SKM-1 (cell line): ENCODE results near the gene EPN2.
A peak's percentile ranks its signal among the peaks of the same experiment; 100 is the strongest.

Experiments
- DNase-seq: peaks from one replicate; lab custom pipeline; 2025; ENCODE audit not compliant: unreplicated experiment; lab: John Stamatoyannopoulos, UW

The EPN2 gene

DNA sequence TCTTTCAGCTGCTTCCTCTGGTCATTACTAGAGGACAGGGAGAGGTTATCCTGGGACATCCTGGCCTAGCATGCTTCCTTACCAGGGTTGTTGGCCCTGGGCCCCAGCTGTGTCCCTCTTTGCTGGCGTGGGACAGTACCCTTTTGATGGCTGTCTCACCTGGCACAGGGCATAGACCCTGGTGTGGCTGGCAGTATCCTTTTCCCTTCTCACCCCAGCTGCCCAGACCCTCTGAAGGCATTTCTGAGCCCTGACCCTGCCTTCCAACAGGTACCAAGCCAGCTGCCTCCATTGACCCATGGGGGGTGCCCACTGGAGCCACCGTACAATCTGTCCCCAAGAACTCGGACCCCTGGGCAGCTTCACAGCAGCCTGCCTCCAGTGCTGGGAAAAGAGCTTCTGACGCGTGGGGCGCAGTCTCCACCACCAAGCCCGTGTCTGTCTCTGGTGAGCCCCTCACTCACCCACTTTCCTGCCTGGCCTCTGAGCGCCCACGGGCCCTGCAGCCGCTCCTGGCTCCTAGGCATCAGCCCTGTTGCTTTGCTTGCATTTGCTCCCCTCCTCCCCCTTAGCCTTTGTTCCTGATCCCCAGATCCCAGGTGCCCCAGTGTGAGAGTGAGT, 91.4 kb downstream of the EPN2 start:
- DNase-seq, result no peak

- no peak for DNase-seq
Observed at GRCh38 chr17:19329136-19329535, 92.0 kb downstream of the EPN2 start.

- no peak for DNase-seq
Observed at GRCh38 chr17:19329839-19330238, 92.7 kb downstream of the EPN2 start.

GRCh38 chr17:19330271-19330670, 93.1 kb downstream of the EPN2 start:
- DNase-seq, result no peak

GRCh38 chr17:19331134-19331533, 94.0 kb downstream of the EPN2 start:
- DNase-seq, result no peak

DNA sequence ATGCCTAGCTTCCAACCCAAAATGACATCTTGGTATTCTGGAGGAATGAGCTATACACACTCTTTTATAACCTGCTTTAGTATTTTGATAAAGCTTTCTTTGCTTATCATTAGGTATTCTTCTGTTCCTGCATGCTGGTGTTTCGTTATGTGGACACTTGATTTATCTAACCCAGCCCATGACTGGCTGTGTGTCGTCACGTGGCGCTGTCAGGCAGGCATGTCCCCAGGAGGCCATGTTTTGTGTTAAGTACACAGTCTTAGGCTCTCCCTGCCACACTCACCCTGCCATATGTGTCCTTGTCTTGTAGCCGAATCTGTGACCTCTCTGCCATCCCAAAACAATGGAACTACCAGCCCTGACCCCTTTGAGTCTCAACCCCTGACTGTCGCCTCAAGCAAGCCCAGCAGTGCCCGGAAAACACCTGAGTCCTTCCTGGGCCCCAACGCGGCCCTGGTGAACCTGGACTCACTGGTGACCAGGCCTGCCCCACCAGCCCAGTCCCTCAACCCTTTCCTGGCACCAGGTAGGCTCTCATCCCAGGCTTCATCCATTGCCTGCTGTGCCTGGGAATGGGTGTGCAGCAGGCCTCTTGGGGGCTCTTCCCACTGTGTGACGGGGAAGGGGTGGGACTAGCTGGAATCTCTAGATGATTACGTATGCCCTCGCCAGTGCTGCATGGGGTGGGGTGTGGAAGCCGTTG, 94.5 kb downstream of the EPN2 start:
- no peak for DNase-seq

DNA sequence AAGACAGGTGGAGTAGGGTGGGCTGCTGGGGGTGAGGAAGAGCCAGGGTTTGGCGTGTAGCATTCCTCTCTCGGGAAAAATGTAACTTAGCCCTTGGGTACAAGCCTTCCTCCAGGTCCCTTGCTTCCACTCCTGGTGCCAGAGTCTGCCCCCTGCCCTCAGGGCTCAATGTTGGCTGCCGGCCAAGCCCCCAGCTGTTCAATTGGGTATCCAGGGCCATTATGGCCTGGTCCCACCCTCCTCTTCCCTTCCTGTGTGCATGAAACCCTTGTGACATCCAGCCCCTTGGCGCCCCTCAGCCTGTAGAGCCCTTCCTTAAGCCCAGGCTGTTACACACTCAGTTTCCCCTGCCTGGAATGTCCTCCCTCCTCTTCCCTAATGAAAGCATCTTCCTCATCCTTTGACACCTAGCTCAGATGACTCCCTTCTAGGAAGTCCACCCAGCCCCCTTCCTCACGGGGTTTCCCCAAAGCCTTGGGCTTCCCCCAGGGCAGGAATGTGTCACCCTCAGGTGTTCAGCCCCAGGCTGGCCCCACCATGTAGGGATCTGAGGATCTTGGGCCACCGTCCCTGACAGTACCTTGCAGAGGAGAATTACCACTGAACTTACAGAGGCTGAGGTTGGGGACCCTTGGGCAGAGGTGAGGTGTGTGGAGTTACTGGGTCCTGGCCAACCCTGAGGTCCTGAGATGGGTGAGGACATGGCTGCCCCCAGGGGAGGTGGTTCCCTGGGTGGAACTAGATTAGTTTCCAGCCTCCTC, 95.4 kb downstream of the EPN2 start:
- no peak for DNase-seq

DNA sequence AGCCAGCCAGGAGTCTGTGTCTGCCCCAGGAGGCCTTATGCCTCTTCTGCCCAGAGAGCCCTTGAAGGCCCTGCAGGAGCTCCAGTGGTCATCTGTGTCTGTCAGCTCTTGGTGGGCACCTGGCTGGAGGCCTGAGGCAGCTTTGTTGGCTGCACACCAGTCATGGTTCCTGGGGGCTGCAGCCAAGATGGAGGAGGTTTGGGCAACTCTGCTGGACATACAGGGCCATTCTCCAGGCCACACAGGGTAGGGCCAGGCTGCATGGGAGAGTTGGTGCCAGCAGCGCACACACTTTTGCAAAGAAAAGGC, 95.9 kb downstream of the EPN2 start:
- no peak for DNase-seq

DNA sequence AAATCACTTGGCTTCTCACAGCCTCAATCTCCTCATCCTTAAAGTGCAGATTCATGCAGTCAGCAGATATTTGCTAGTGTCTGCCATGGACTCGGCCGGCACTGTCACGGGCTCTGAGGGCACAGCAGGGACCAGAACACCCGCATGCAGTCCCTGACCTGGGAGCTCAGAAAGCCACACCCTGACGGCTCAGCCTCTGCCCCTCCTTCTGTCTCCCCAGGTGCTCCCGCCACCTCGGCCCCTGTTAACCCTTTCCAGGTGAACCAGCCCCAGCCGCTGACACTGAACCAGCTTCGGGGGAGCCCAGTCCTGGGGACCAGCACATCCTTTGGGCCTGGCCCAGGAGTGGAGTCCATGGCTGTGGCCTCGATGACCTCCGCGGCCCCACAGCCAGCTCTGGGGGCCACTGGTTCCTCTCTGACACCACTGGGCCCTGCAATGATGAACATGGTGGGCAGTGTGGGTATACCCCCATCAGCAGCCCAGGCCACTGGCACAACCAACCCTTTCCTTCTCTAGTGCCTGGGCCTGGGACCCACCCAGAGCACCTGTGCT, 96.6 kb downstream of the EPN2 start:
- DNase-seq, result no peak

DNA sequence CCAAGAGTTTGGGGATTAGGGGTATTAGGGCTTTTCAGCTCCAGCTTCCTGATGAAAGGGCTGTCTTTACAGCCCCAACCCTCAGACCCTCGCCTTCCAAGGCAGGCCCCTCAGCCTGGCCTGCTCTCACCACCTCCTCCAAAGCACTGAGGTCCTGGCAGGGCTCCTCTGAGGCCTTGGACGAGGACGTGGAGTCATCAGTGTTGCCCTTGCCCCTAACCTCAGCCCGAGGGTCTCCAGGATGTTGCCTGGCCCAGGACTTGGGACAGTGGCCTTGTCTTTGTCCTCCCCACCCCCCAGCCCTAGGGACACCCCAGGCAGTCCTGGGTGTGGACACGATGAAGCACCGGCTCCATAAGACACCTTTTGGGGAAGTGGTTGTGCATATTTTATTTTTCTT, 97.2 kb downstream of the EPN2 start:
- no peak for DNase-seq

- DNase-seq, result no peak
Observed at GRCh38 chr17:19335951-19336631, 98.9 kb downstream of the EPN2 start.

- DNase-seq, result no peak
Observed at GRCh38 chr17:19336938-19337711, 100.0 kb downstream of the EPN2 start.

- no peak for DNase-seq
Observed at GRCh38 chr17:19337712-19338023, 100.5 kb downstream of the EPN2 start.

DNA sequence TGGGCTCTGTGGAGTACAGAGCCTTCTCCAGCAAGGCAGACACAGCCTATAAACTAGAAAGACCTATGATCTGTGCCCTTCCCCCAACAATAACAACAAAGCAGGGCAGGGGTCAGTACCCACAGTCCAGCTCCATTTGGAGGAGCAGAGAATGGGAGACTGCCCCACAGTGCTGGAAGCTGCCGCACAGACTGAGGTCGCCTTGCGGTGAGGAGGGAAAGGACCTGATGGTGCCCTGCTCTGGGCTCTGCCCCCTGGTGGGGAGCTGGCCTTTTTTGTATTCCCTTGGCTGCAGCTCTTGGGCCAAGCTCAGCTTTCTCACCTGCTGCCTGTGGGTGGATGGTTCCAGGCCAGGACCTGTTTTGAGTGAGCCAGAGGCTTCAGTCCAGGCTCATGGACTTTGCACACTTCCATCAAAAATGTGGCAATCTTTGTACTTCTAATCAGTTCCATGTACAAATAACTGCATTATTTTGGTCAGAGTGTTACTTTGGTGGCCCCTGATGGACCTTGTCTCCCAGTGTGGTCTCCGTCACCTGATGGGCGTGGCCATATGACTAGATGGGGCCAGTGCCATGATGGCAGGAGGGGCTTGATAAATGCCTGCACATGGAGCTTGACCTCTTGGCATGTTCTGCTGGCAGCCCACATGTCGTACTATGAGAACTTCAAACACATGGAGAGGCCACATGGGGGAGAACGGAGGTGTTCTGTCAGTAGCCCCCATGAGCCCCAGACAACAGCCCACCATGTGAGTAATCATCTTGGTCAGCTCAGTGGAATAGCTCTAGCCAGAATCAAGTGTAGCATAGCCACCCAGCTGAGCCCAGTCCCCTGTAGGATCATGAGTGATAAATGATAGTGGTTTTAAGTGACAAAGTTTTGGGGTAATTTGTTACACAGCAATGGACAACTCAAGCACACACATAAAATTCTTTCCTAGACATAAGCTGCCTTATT, 101.1 kb downstream of the EPN2 start:
- DNase-seq, result peak; percentile 38

DNA sequence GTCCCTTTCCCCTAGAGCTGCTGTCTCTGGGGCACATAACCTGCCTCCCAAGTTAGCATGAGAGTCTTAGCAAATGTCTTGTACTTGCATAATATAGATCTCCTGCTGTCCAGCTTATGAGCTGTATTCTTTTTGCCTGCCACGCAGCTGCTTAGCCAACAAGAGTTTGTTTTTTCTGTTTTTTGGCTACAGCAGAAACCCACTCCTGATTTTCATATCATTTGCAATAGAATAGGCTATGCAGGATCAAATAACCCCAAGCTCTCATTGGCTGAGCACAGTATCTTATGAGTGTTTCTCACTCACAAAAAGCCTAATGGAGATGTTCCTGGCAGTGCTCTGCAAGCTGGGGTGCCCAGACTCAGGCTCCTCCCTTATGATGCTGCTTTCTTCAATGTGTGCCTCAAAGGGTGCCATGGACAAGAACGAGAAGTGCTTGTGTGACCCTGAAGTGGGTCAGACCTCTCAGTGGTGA, 102.2 kb downstream of the EPN2 start:
- DNase-seq, result no peak

- no peak for DNase-seq
Observed at GRCh38 chr17:19341211-19341631, 104.1 kb downstream of the EPN2 start.

DNA sequence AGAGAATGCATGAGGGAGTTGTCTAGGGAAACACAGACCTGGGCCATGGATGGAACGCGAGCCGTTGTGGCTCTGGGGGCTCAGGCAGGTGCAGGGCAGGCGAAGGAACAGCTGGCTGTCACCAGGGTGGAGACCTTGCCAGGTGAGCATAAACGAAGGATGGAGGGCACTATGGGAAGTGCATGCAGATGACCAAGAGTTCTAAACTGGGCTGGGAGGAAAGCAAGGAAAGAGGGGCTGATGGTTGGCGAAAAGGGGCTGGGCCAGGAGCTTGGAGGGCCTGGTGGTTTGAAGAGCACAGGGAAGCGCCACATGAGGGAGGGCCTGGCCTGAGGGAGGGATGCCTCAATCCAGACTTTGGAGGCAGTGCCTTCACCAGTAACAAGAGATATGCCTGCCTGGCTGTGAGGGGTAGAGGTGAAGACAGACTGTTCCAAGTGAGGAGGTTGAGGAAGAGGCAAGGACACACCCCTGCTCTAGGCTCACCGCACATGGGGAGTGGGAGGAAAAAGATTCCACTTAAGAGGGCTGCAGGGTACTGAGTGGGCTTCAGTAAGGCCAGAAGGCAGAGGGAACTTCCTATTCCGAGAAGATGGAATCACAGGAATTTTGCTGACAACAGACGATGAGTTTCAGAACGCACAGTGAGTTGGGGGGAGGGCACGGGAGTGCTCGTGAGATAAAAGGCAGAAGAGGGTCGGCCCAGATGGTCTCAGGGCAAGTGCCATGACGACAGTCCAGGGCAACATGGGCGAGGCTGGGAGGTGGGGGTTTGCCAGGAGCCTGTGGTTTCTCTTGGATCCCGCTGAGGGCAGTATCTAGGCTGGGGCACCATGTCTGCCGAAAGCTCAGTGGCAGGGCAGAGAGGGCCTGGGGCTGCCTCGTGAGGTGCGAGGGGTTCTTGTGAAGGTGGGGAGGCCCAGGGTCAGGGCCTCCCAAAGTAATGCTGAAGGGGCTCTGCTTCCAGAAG, 104.8 kb downstream of the EPN2 start:
- DNase-seq, result no peak

DNA sequence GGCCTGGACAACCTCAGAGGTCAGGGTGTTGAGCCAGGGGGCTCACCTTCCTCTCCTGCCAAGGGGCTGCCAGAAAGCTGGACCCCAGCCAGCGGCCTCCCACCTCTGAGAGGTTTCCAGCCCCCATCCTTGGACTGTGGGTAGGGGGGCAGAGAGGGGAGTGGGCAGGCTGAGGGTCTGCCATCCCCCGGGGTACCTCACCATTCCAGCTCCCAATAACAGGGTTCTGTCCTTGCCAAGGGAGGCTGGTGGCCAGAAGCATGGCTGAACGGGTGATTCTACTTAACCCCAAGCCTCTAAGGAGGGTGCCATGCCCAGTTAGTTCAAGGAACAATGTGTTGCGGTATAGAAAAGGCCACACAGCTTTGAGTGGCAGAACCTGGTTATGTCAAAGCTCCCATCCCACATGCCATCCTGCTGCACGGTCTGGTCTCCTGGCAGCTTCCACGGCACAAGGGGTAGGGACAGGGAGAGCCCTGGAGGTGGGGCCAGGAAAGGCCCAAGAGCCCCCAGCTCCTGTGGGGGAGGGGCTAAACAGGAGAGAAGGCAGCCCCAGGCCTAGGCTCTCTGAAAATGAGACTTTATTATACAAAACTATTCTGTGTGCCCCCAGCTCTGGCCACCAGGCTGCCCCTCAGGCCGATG, 105.6 kb downstream of the EPN2 start:
- DNase-seq, result no peak
